Adrenal gland (tissue), 12 donors: ENCODE results near the gene PJA2. TPM values are rescaled to one million over a fixed set of nuclear protein-coding genes. Genes with fewer than 3 reads are reported as not detected.
A peak's percentile ranks its signal among the peaks of the same experiment; 100 is the strongest.

Experiments
- DNase-seq, 7 donors: peaks; one replicate each; pipeline ENCODE4 v3.0.0-alpha.2; 2019 to 2020
- H3K27ac ChIP-seq, 5 donors: fragments of 200-600 bp; sonication (generic) in 4 of 5; 1 replicate in 3 of 5; 2 replicates in 2 of 5; pipeline versions ENCODE4 v1.5.1 to v1.8.0; 2016 to 2020; ENCODE audit warnings: mild to moderate bottlenecking in 1 of 5
- H3K27me3 ChIP-seq: fragments of 200-600 bp; 2 replicates; pipeline ENCODE4 v1.8.0; 2021
- H3K36me3 ChIP-seq, 2 donors: fragments of 200-600 bp; replicated peaks in 1 of 2; 1 replicate in 1 of 2; 2 replicates in 1 of 2; pipeline versions ENCODE4 v1.5.1 to v1.8.0; 2018 to 2022
- H3K4me1 ChIP-seq, 2 donors: fragments of 200-600 bp; replicated peaks in 1 of 2; 1 replicate in 1 of 2; 2 replicates in 1 of 2; pipeline versions ENCODE4 v1.5.1 to v1.8.0; 2018 to 2021
- H3K4me3 ChIP-seq, 4 donors: fragments of 200-600 bp; sonication (generic) in 3 of 4; one replicate each; pipeline ENCODE4 v1.5.1; 2016 to 2018
- H3K9me3 ChIP-seq, 3 donors: fragments of 200-600 bp; sonication (generic) in 1 of 3; replicated peaks in 1 of 3; 1 replicate in 2 of 3; 2 replicates in 1 of 3; pipeline versions ENCODE4 v1.5.1 to v1.8.0; 2016 to 2021
- CTCF ChIP-seq, 6 experiments: fragments of 450-650 bp in 4 of 6; fragments of 200-600 bp in 2 of 6; sonication (generic) in 1 of 6; IDR thresholded peaks; 1 replicate in 5 of 6; 2 replicates in 1 of 6; pipeline versions ENCODE4 v1.5.1 to v1.8.0; 2016 to 2021; ENCODE audit warnings: antibody characterized with exemption in 6 of 6, mild to moderate bottlenecking in 2 of 6, moderate library complexity in 1 of 6
- POLR2A ChIP-seq, 2 donors: fragments of 450-650 bp; IDR thresholded peaks; one replicate each; pipeline ENCODE4 v1.6.1; 2017; ENCODE audit warnings: antibody characterized with exemption in 2 of 2, mild to moderate bottlenecking in 2 of 2, moderate library complexity in 1 of 2
- WGBS, 4 donors: extraction: QIAGEN DNeasy Blood & Tissue Kit in 2 of 4; methylation state at CpG; one replicate each; pipeline versions ENCODE4 v1.1.5 to v1.1.7; 2013 to 2017; 5-methylcytosine and 5-hydroxymethylcytosine counted together
- intact Hi-C, 2 donors: fragments of 100-400 bp; cut with DNase I; formaldehyde crosslinking; loops; one replicate each; pipeline versions ENCODE4 v1.14.1 to v1.15.0; 2022 to 2023
- polyA plus RNA-seq, 3 donors: library from polyadenylated mRNA; stranded (reverse); fragments of 200-250 nt in 2 of 3; fragments of 350-450 nt in 1 of 3; fragmentation: Illumina TruSeq in 1 of 3; extraction: RNeasy Lipid Tissue Mini Kit (QIAGEN cat#74804) in 1 of 3; gene quantifications; one replicate each; pipeline ENCODE4 v1.2.3, GENCODE V29; 2013 to 2014
- total RNA-seq, 9 donors: library from RNA; depleted of rRNA in 4 of 9; stranded (reverse); fragments of >200 nt in 4 of 9; fragments of 120-200 nt in 1 of 9; fragmentation: NEBNext Ultra II Directional in 1 of 9; extraction: Animal tissue kit (Norgen Biotek cat#: 25700) in 1 of 9; gene quantifications; one replicate each; pipeline versions ENCODE4 v1.1.0 to v1.2.4, GENCODE V29; 2013 to 2023
- donor health status: healthy with polysubstance abuse.
- donor health status: Bipolar disorder and iron deficiency.
- donor health status: DM: yes; HTN: yes; CAD: no.
- donor health status: DM: no; HTN: no; CAD: no.
- donor health status: DM: no; HTN: no; CAD: no.
- donor health status: DM: yes; HTN: yes; CAD: no.

The PJA2 gene
- total and polyA plus RNA-seq, 12 donors = 16.7 to 134 (median 89.1) TPM

GRCh38 chr5:109388407-109388806 is 21.4 kb downstream of the PJA2 start:
- Histone ChIP-seq H3K4me1 (peaks cover 0 to 42% of the 10 kb centered on the region in 2 donors), H3K27ac (peak overlapping the region in 1 of 5 donors; percentile 29), H3K36me3 (no peaks in the 10 kb centered on the region), H3K9me3 (no peaks in the 10 kb centered on the region), H3K4me3 (no peak overlapping the region), H3K27me3 (no peaks in the 10 kb centered on the region)
- intact Hi-C loops = no loop called here
- DNase-seq = no peak
- 54 to 60% (median 58%) methylated on average over 2 of the region's 2 CpGs for WGBS, 4 donors
- TF ChIP-seq CTCF (IDR thresholded peaks at IDR 0.05) (no peak), POLR2A (IDR thresholded peaks at IDR 0.05) (no peak)

- no peak overlapping the region for H3K4me3 ChIP-seq
- H3K27ac ChIP-seq = no peak overlapping the region
- intact Hi-C loops = no loop called here
- H3K4me1 ChIP-seq = peaks cover 0 to 42% of the 10 kb centered on the region in 2 donors
- H3K9me3 ChIP-seq = no peaks in the 10 kb centered on the region
- peaks cover 0 to 4% of the 10 kb centered on the region in 2 donors for H3K36me3 ChIP-seq
- 53 to 61% (median 58%) methylated on average over 4 of the region's 4 CpGs for WGBS, 4 donors
- H3K27me3 ChIP-seq = no peaks in the 10 kb centered on the region
- no peak for DNase-seq
- TF ChIP-seq CTCF (IDR thresholded peaks at IDR 0.05) (no peak), POLR2A (IDR thresholded peaks at IDR 0.05) (no peak)
Measured at GRCh38 chr5:109387408-109387974, 22.3 kb downstream of the PJA2 start.

- intact Hi-C loops = no loop called here
- H3K4me3 ChIP-seq = no peak overlapping the region
- no peak for TF ChIP-seq POLR2A (IDR thresholded peaks at IDR 0.05)
- no peak for TF ChIP-seq CTCF (IDR thresholded peaks at IDR 0.05)
- no peaks in the 10 kb centered on the region for H3K27me3 ChIP-seq
- H3K27ac ChIP-seq = no peak overlapping the region
- H3K9me3 ChIP-seq = no peaks in the 10 kb centered on the region
- DNase-seq = no peak
- 95 to 97% (median 96%) methylated on average over 2 of the region's 2 CpGs for WGBS, 4 donors
- peaks cover 0 to 49% of the 10 kb centered on the region in 2 donors for H3K36me3 ChIP-seq
- H3K4me1 ChIP-seq = peaks cover 0 to 25% of the 10 kb centered on the region in 2 donors
Measured at GRCh38 chr5:109378095-109378494, 31.7 kb downstream of the PJA2 start.

- Histone ChIP-seq H3K4me3 (no peak overlapping the region), H3K9me3 (no peaks in the 10 kb centered on the region), H3K27me3 (no peaks in the 10 kb centered on the region), H3K27ac (no peak overlapping the region), H3K4me1 (peaks cover 0 to 42% of the 10 kb centered on the region in 2 donors), H3K36me3 (peaks cover 0 to 23% of the 10 kb centered on the region in 2 donors)
- intact Hi-C loops = no loop called here
- no peak for TF ChIP-seq POLR2A (IDR thresholded peaks at IDR 0.05)
- TF ChIP-seq CTCF (IDR thresholded peaks at IDR 0.05) = no peak
- no peak for DNase-seq
Measured at GRCh38 chr5:109374625-109375024, 35.1 kb downstream of the PJA2 start.
